Hematopoietic multipotent progenitor cell treated with erythropoietin and hydrocortisone succinate and interleukin-3 and kit ligand, for 17 days (in vitro differentiated cells): Measurements from ENCODE around the gene PTPRM.

Experiments
- DNase-seq: peaks from one replicate; pipeline ENCODE4 v3.0.0-alpha.2; 2015; ENCODE audit warnings: low spot score

Gene PTPRM

DNA sequence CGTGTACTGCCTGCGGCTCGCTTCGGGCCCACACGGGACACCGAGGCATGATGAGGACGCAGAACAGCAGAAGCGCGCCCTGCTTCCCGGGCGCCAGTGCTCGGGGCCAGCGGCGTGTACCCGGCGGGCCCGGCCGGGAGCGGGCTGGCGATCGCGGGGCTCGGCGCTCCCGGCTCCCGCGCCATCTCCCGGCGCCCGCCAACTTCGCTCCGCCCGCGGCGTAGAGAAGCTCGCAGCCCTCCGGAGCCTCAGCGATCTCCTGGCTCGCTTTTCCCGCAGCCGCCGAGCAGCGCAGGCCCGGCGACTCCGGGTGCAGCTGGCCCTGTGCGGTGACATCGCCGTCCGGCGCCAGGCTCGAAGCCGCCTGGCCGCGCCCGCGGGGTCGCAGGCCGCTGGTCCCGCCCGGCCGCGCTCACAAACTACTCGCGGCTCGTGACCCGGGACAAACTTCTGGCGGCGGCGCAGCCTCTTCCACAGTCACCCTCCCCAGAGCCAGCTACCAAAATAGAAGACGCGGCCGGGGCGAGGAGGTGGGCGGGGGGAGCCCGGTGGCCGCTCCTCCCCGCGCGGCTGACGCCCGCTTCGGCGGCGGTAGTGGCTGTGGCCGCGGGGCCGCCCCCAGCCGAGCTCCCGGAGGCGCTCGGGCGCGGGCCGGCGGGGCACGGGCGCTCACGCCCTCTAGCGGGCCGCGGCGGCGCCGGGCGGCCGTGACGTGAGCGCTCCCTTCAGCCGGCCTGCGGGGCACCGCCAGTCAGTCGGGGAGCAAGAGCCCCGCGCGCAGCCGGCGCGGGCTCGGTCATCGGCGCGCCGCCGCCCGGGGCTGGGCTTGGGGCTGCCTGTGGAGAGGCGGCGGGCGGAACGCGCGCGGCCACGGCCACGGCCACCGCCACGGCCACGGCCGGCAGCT lies at the start of gene PTPRM:
Gene PTPRM (plus strand): TSS at position 750 of the 907 bp plus-strand sequence. CDS start 503 bp downstream, outside the sequence.
- peak; percentile 5 for DNase-seq

- no peak for DNase-seq
Measured at GRCh38 chr18:7517852-7518251, 49.3 kb upstream of the PTPRM start.

- no peak for DNase-seq
Measured at GRCh38 chr18:7520200-7520785, 46.8 kb upstream of the PTPRM start.

- DNase-seq = no peak
Measured at GRCh38 chr18:7521226-7521856, 45.8 kb upstream of the PTPRM start.

- no peak for DNase-seq
Measured at GRCh38 chr18:7523772-7524171, 43.3 kb upstream of the PTPRM start.

DNA sequence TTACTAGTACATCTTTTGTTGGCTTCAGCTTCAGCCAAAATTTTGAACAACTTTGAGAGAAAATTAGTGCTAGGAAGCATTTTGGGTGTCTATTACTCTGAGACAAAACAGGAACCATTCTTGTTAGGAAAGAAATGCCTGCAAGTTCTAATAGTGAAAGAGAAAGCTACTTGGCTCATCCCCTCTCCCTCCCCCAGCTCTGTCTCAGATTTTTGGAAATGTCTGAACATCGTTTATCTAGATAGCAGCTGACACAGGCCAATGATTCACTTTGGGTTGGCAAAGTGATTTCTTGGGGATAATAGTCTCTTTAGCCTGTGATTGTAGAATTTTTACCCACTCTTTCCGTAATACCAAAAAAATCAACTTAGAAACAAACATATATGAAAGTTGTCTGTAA lies 42.3 kb upstream of the PTPRM start:
- no peak for DNase-seq

DNA sequence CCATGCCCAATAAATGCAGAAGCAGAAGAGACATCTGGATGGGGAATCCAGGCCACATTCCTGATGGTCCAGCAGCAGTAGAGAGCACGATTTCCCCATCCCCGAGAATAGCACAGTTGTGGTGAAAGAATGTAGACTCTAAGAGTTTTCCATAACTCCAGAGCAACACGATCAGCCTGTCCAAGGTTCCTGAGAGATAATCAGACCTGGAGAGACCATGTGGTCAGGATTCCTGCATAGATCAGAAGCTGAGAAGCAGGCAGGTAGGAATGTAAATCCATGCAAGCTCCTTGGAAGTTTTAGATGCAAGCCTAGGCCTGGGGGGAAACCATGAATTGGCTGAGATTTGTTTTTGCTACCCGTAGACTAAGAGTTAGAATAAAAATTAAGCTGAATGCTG lies 34.2 kb upstream of the PTPRM start:
- no peak for DNase-seq

DNA sequence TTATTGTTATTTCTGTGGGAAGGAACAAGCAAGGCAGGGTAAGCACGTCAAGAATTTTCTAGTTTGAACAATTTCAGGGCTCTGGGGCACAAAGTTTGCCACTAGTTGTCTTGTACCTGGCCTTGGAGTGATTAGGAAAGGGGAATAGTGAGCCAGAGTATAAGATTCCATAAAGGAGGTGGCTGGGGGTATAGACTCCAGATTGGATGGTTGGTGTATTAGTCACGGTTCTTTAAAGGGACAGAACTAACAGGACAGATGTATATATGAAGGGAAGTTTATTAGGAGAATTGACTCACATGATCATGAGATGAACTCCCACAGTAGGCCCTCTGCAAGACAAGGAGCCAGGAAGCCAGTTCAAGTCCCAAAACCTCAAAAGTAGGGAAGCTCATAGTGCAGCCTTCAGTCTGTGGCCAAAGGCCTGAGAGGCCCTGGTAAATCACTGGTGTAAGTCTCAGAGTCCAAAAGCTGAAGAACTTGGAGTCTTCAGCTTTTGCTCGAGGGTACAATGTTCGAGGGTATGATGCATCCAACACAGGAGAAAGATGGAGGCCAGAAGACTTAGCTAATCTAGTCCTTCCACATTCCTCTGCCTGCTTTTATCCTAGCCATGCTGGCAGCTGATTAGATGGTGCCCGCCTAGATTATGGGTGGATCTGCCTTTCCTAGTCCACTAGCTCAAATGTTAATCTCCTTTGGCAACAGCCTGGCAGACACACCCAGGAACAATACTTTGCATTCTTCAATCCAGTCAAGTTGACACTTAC lies 31.5 kb upstream of the PTPRM start:
- no peak for DNase-seq

GRCh38 chr18:7537145-7537544 lies 30.0 kb upstream of the PTPRM start:
- DNase-seq = no peak

DNA sequence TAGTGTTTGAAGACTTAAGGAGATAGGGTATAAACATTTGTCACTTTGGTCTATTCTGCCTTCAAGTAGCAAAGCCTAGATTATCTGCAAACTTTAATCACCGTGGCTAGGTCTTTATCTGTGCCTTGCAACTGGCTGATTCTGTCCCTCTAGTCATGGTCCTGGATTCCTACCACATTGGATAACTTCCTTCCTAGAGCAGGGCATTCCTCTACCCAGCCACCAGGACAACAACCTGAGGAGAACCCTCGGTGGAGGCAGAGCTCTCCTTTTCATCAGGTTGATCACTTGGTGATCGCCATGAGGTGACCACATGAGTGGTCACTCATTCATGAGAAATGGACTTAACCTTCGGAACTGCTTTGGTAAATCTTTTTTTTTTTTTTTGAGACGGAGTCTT lies 25.3 kb upstream of the PTPRM start:
- DNase-seq = no peak

DNA sequence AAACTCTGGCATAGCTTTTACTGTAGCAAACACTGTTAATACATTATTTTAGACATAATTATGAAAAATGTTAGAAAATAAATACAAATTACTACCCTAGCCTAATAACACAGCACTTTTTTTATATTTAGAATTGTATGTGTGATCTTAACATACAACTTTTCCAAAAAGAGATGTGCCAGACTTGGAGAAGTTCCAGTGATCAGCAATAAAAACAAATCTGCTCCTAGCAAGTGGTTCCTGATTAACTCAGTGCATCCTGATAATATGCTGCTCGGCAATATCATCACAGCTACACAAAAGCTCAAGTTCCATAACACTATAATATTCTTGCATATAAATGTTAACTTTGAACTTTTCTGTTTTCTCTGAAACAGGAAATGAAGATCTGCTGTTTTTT lies 22.4 kb upstream of the PTPRM start:
- no peak for DNase-seq

DNA sequence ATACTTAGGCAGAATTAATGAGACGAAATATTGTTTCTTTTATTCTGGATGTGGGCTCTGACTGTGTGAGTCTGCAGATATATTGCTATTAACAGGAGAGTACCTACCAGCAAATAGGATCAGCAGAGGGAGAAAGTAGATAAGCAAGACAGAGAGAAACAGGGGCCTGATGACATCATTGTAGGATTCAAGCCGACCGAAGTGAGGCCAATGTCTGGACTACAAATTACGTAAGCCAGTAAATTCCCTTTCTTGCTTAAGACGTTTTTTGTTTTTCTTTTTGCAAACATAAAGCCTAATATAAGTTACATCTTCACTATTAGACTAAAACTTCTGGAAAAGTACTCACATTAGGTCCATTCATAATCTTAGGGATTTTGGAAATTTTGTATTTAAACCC lies 21.4 kb upstream of the PTPRM start:
- DNase-seq = no peak

DNA sequence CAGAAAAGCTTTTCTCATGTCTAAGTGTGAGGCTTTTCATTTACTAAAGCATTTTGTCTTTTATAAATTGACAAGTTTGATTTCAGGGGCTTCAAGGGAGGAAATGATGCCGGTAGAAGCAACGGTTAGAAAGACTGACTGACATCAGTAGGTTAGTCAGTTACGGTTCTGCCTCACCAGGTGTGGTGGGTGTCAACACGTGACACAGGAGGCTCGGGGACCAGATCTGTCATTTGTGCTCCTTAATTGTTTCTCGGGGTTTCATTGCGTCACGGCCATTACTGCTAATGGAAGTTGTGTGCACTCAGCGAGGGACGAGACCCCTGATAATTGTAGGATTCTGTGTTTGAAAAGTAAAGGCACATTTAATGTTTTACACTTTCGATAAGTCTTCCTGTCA lies 18.9 kb upstream of the PTPRM start:
- DNase-seq = no peak

DNA sequence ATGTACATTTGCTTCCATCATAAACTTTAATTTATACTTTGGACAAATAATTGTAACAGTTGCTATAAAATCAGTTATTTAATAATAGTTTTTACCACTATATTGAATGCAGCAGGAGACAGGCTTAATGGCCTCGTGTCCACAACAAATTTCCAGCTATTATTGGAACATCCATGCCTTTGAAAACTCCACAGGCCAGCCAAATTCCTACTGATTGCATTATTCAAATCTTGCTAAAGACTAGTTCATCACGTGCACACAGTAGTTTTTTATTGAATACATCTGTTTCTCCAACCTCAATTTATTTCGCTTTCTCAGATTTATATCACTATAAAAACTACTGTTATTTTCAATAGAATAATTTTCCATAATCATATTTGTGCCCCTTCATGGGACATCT lies 18.4 kb upstream of the PTPRM start:
- DNase-seq = no peak

- DNase-seq = no peak
Measured at GRCh38 chr18:7557973-7558372, 9.1 kb upstream of the PTPRM start.

- DNase-seq = no peak
Measured at GRCh38 chr18:7558769-7559168, 8.3 kb upstream of the PTPRM start.

GRCh38 chr18:7559709-7560319 lies 7.3 kb upstream of the PTPRM start:
- DNase-seq = no peak

GRCh38 chr18:7561909-7562460 lies 5.1 kb upstream of the PTPRM start:
- DNase-seq = no peak

DNA sequence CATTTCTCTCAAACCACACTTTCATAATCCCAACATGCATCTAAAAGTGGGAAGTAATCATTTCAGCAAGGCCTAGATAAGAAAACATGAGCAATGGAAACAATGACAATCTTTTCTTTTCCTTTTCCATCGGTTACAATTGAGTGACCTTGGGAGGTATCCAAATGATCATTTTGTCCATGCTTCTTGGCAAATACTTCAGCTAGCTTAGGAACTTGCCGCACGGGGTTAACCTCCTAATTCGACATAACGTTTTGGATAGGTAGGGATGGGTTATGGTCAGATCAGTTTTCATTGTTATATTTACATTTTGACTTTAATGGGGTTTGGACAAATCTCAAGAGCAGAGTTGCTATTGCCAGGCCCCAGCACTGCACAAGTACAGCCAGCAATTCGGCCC lies 4.6 kb upstream of the PTPRM start:
- no peak for DNase-seq

- no peak for DNase-seq
Measured at GRCh38 chr18:7565677-7566076, 1.4 kb upstream of the PTPRM start.

DNA sequence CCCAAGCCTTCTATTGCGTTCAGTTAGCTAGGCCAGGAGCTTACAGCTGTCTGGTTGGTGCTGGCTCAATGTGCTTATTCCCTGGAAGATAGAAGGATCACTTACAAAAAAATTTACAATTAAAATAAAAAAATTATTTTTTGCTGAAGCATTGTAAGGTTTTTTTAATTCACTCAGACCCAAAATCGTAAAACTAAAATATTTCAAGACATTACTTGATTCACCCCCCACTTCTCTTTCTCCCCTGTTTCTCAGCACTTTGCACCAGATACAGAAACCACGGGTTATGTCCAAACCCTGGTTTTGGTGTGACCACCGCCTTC lies 911 bp upstream of the PTPRM start:
- DNase-seq = no peak
